Mucosa of descending colon (tissue), 3 donors: ENCODE measurements around the gene REP15. TPM values are rescaled to one million over a fixed set of nuclear protein-coding genes. Genes with fewer than 3 reads are reported as not detected.

Experiments used
- ATAC-seq: fragments of 200-7000 bp; cut with Tn5 transposase; one replicate; pipeline ENCODE4 v1.9.1; 2020; ENCODE audit warnings: mild to moderate bottlenecking, moderate library complexity
- DNase-seq, 3 donors: peaks; one replicate each; pipeline ENCODE4 v3.0.0-alpha.2; 2020
- H3K36me3 ChIP-seq: fragments of 200-600 bp; one replicate; pipeline ENCODE4 v1.8.0; 2021; ENCODE audit warnings: low read depth, mild to moderate bottlenecking
- H3K4me1 ChIP-seq: fragments of 200-600 bp; one replicate; pipeline ENCODE4 v1.8.0; 2021; ENCODE audit warnings: low read depth, mild to moderate bottlenecking
- H3K4me3 ChIP-seq: fragments of 200-600 bp; one replicate; pipeline ENCODE4 v1.8.0; 2021; ENCODE audit warnings: mild to moderate bottlenecking
- H3K9me3 ChIP-seq: fragments of 200-600 bp; one replicate; pipeline ENCODE4 v1.8.0; 2021; ENCODE audit warnings: mild to moderate bottlenecking
- CTCF ChIP-seq: fragments of 200-600 bp; IDR thresholded peaks from one replicate; pipeline ENCODE4 v1.8.0; 2022; ENCODE audit warnings: antibody characterized with exemption, mild to moderate bottlenecking
- intact Hi-C, 2 donors: fragments of 100-400 bp; cut with DNase I in 1 of 2; cut with micrococcal nuclease in 1 of 2; formaldehyde crosslinking; loops; one replicate each; pipeline versions ENCODE4 v1.11.0 to v1.11.1; 2022; cut with DNase I, micrococcal nuclease
- total RNA-seq, 3 donors: library from RNA; stranded (reverse); fragmentation: NEBNext Ultra II Directional in 2 of 3; extraction: Animal tissue kit (Norgen Biotek cat#: 25700) in 2 of 3; gene quantifications; one replicate each; pipeline versions ENCODE4 v1.2.1 to v1.2.4, GENCODE V29; 2021 to 2023
- donor health status: DM: no; HTN: no; CAD: no; lungs with moderate emphysema.
- donor health status: DM: no; HTN: no; CAD: no.
- donor health status: DM: no; HTN: yes; CAD: no.

Gene REP15
- total RNA-seq, 3 donors from 2014 or later = 14.3 to 51.4 (median 51.1) TPM

GRCh38 chr12:27688671-27689070 is 7.6 kb upstream of the REP15 start:
- DNase-seq (no peak), ATAC-seq (peak; percentile 66)
- intact Hi-C loops = no loop called here
- no peak for TF ChIP-seq CTCF
- no peak overlapping the region for H3K4me3 ChIP-seq
- H3K36me3 ChIP-seq = no peaks in the 10 kb centered on the region
- H3K4me1 ChIP-seq = peaks cover 8% of the 10 kb centered on the region
- H3K9me3 ChIP-seq = no peaks in the 10 kb centered on the region

GRCh38 chr12:27689558-27690180 is 6.6 kb upstream of the REP15 start:
- no peak for TF ChIP-seq CTCF
- Histone ChIP-seq H3K36me3 (no peaks in the 10 kb centered on the region), H3K4me3 (no peak overlapping the region), H3K4me1 (peaks cover 8% of the 10 kb centered on the region), H3K9me3 (no peaks in the 10 kb centered on the region)
- DNase-seq = no peak
- intact Hi-C loops = no loop called here
- ATAC-seq = no peak

GRCh38 chr12:27693403-27693802 is 2.8 kb upstream of the REP15 start:
- Histone ChIP-seq H3K36me3 (no peaks in the 10 kb centered on the region), H3K4me3 (no peak overlapping the region), H3K9me3 (no peaks in the 10 kb centered on the region), H3K4me1 (no peaks in the 10 kb centered on the region)
- intact Hi-C loops = no loop called here
- no peak for ATAC-seq
- DNase-seq = no peak
- no peak for TF ChIP-seq CTCF

GRCh38 chr12:27695556-27696292 is 523 bp upstream of the REP15 start:
- Histone ChIP-seq H3K4me1 (no peaks in the 10 kb centered on the region), H3K9me3 (no peaks in the 10 kb centered on the region), H3K4me3 (no peak overlapping the region), H3K36me3 (no peaks in the 10 kb centered on the region)
- no peak for TF ChIP-seq CTCF
- intact Hi-C loops = no loop called here
- ATAC-seq (peak; percentile 42), DNase-seq (no peak)

GRCh38 chr12:27696864-27697564 is 767 bp downstream of the REP15 start:
- no peak for DNase-seq
- H3K9me3 ChIP-seq = no peaks in the 10 kb centered on the region
- intact Hi-C loops = no loop called here
- H3K4me3 ChIP-seq = no peak overlapping the region
- H3K4me1 ChIP-seq = no peaks in the 10 kb centered on the region
- no peaks in the 10 kb centered on the region for H3K36me3 ChIP-seq
- ATAC-seq = peak; percentile 33
- TF ChIP-seq CTCF = no peak
